H1 (cell line): ENCODE measurements around the gene SUMF1. TPM values are rescaled to one million over a fixed set of nuclear protein-coding genes. Genes with fewer than 3 reads are reported as not detected.

Experiments used
- BACH1 ChIP-seq: IDR thresholded peaks from 2 replicates; pipeline ENCODE4 v1.6.1; 2012; ENCODE audit warnings: low read length, improper control_type of control experiment
- BCL11A ChIP-seq, 2 experiments: IDR thresholded peaks; one replicate each; pipeline ENCODE4 v1.6.1; 2011; ENCODE audit warnings: low read depth in 2 of 2, low read length in 2 of 2, mild to moderate bottlenecking in 2 of 2
- BRCA1 ChIP-seq: IDR thresholded peaks from 2 replicates; pipeline ENCODE4 v1.6.1; 2012; ENCODE audit warnings: low read depth, low read length, improper control_type of control experiment
- CBX5 ChIP-seq: fragments of 300-800, 300-1000 bp; sonication (generic); IDR thresholded peaks from 2 replicates; pipeline ENCODE4 v1.7.1; 2016; ENCODE audit warnings: antibody characterized with exemption, low read length, low read depth
- CBX8 ChIP-seq: fragments of 300-800, 300-1000 bp; sonication (generic); IDR thresholded peaks from 2 replicates; pipeline ENCODE4 v1.7.1; 2016; ENCODE audit warnings: low read depth, low read length, borderline replicate concordance
- CEBPB ChIP-seq: IDR thresholded peaks from 2 replicates; pipeline ENCODE4 v1.6.1; 2012; ENCODE audit warnings: low read depth, low read length
- E2F6 ChIP-seq: IDR thresholded peaks from 2 replicates; pipeline ENCODE4 v1.6.1; 2012; ENCODE audit warnings: inconsistent platforms
- EGR1 ChIP-seq: IDR thresholded peaks from 2 replicates; pipeline ENCODE4 v1.6.1; 2011; ENCODE audit warnings: low read depth, low read length, borderline replicate concordance
- FOSL1 ChIP-seq: IDR thresholded peaks from 2 replicates; pipeline ENCODE4 v1.6.1; 2011; ENCODE audit warnings: mild to moderate bottlenecking, low read depth, low read length, moderate library complexity; ENCODE audit not compliant: insufficient read depth
- GABPA ChIP-seq: IDR thresholded peaks from 2 replicates; pipeline ENCODE4 v1.6.1; 2011; ENCODE audit warnings: mild to moderate bottlenecking, low read length, moderate library complexity, borderline replicate concordance; ENCODE audit not compliant: insufficient read depth
- GTF2F1 ChIP-seq: IDR thresholded peaks from 2 replicates; pipeline ENCODE4 v1.6.1; 2012; ENCODE audit warnings: low read depth, low read length, improper control_type of control experiment, borderline replicate concordance
- JUND ChIP-seq: IDR thresholded peaks from 2 replicates; pipeline ENCODE4 v1.6.1; 2011; ENCODE audit warnings: mild to moderate bottlenecking, improper control_type of control experiment, low read length
- NRF1 ChIP-seq: IDR thresholded peaks from 2 replicates; pipeline ENCODE4 v1.6.1; 2011; ENCODE audit warnings: mild to moderate bottlenecking, low read depth, low read length, improper control_type of control experiment
- PHF8 ChIP-seq: fragments of 200-600 bp; sonication (generic); conservative IDR thresholded peaks from 2 replicates; pipeline ENCODE4 v1.7.1; 2012; ENCODE audit warnings: low read depth, mild to moderate bottlenecking, inconsistent platforms, low read length, moderate library complexity
- POLR2AphosphoS5 ChIP-seq: IDR thresholded peaks from 2 replicates; pipeline ENCODE4 v1.6.1; 2011; ENCODE audit warnings: low read depth, low read length
- RBBP5 ChIP-seq: IDR thresholded peaks from 2 replicates; pipeline ENCODE4 v1.7.1; 2012; ENCODE audit warnings: low read depth, mild to moderate bottlenecking, inconsistent platforms, low read length, moderate library complexity, borderline replicate concordance
- RNF2 ChIP-seq: fragments of 200-900, 300-1000 bp; sonication (generic); IDR thresholded peaks from 2 replicates; pipeline ENCODE4 v1.7.1; 2016; ENCODE audit warnings: borderline replicate concordance, low read depth, mild to moderate bottlenecking, antibody characterized with exemption, low read length; ENCODE audit not compliant: poor library complexity, severe bottlenecking; ENCODE audit errors: missing control alignments
- RXRA ChIP-seq: IDR thresholded peaks from 2 replicates; pipeline ENCODE4 v1.6.1; 2011; ENCODE audit warnings: low read depth, mild to moderate bottlenecking, low read length, moderate library complexity; ENCODE audit not compliant: insufficient read depth
- SAP30 ChIP-seq: fragments of 300-600 bp; sonication (generic); IDR thresholded peaks from 2 replicates; pipeline ENCODE4 v1.7.1; 2012; ENCODE audit warnings: low read length, moderate library complexity, mild to moderate bottlenecking, inconsistent platforms; ENCODE audit not compliant: insufficient read depth, insufficient replicate concordance
- SIN3A ChIP-seq, 2 experiments: IDR thresholded peaks in 1 of 2; conservative IDR thresholded peaks in 1 of 2; 2 replicates each; pipeline ENCODE4 v1.6.1; 2011 to 2012; ENCODE audit warnings: low read length in 2 of 2, improper control_type of control experiment in 1 of 2, low read depth in 1 of 2, mild to moderate bottlenecking in 1 of 2
- TCF12 ChIP-seq: IDR thresholded peaks from 2 replicates; pipeline ENCODE4 v1.6.1; 2011; ENCODE audit warnings: low read depth, mild to moderate bottlenecking, low read length
- YY1 ChIP-seq: IDR thresholded peaks from 2 replicates; pipeline ENCODE4 v1.6.1; 2011; ENCODE audit warnings: low read depth, mild to moderate bottlenecking, low read length
- polyA plus RNA-seq, 7 experiments: library from polyadenylated mRNA; depleted of rRNA in 3 of 7; stranded (reverse) in 5 of 7; unstranded in 2 of 7; fragments of >200 nt in 5 of 7; fragments of 200-250 nt in 2 of 7; gene quantifications; 1 replicate in 5 of 7; 2 replicates in 1 of 7; 4 replicates in 1 of 7; pipeline versions ENCODE4 v1.2.1 to v1.2.3, GENCODE V29; 2011 to 2013; ENCODE audit warnings: missing spikeins in 2 of 7, mixed read lengths in 2 of 7
- total RNA-seq: library from RNA; stranded (reverse); fragmentation: NEBNext Ultra II Directional; extraction: Animal tissue kit (Norgen Biotek cat#: 25700); gene quantifications from 2 replicates; pipeline ENCODE4 v1.2.1, GENCODE V29; 2021

The SUMF1 gene
- total and polyA plus RNA-seq, 2 of the 8 experiments (the other 6 are each of a cell fraction or from before 2014, with no cell fraction given) = 12.5 to 15.0 TPM

DNA sequence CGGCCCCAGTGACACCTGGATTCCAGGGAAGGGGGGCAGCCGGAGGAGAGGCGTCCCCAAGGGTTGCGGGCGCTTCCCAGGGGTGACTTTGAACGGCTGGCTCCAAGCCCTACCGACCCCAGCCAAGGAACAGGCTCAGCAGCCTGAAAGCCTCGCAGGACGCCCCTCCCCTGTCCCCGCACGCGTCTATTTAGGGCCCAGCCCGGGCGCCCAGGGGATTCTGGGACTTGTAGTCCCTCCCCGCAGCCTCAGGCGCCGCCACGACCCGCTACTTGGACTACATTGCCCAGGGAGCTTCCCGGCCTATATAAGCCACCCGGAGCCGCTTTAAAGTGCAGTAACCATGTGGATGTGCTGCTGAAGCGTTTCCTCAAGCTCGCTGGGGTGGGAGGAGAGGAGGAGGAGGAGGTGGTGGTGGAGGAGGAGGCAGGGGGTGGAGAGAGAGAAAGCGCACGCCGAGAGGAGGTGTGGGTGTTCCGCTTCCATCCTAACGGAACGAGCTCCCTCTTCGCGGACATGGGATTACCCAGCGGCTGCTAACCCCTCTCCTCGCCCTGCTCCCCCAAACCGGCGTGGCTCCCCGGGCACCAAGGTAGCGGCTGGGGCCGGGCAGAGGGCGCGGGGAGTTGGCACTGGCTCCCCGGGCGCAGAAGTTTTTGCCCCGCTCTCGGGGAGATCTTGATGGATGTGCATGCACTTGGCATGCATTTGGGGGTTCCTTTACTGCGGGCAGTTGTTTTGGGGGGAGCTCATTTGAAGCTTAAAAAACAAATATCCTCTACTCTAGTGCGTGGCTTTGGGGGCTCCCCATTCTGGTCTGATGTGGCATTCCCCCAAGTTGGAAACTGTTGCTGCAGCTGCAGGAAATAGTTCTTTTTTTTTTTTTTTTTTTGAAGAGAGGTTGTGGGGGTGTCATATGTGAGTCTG is 26.2 kb upstream of the SUMF1 start, which contains the start of gene ITPR1 (continued):
- TF ChIP-seq CBX5 = no peak
- TF ChIP-seq JUND = no peak
- TF ChIP-seq NRF1 = 0 out of 2 replicates have a peak, but pooled peaks have one; percentile 10
- TF ChIP-seq BACH1 = no peak
- peak; percentile 99 for TF ChIP-seq POLR2AphosphoS5
- no peak for TF ChIP-seq TCF12
- peak; percentile 82 for TF ChIP-seq GTF2F1
- TF ChIP-seq BCL11A (IDR thresholded peaks at IDR 0.05; ENCODE audit: low read depth in 2 of 2, low read length in 2 of 2) = no peak
- no peak for TF ChIP-seq RXRA
- no peak for TF ChIP-seq CBX8
- no peak; the same call in 1 of the 2 replicates for TF ChIP-seq RBBP5
- TF ChIP-seq E2F6 = no peak; the same call in 1 of the 2 replicates
- TF ChIP-seq FOSL1 = no peak
- TF ChIP-seq BRCA1 = no peak
- peak; percentile 25; the same call in 1 of the 2 replicates for TF ChIP-seq PHF8
- no peak; the same call in 1 of the 2 replicates for TF ChIP-seq YY1
- TF ChIP-seq SAP30 = no peak
- peak; percentile 29; the same call in 1 of the 2 replicates for TF ChIP-seq EGR1
- no peak for TF ChIP-seq CEBPB
- peak in 1 of 2 experiments; percentile 15; a peak in 1 of 4 replicates for TF ChIP-seq SIN3A (conservative IDR thresholded peaks at IDR 0.05 in 1 of 2, IDR thresholded peaks at IDR 0.05 in 1 of 2; ENCODE audit: low read depth in 1 of 2, low read length in 2 of 2)
- TF ChIP-seq RNF2 = no peak
- TF ChIP-seq GABPA = no peak
